Dermis microvascular lymphatic vessel endothelial cell (primary cell): ENCODE results near the gene LYZ. TPM values are rescaled to one million over a fixed set of nuclear protein-coding genes. Genes with fewer than 3 reads are reported as not detected.

Source experiments
- DNase-seq, 2 donors: peaks; one replicate each; pipeline versions ENCODE4 v3.0.0 to v3.0.0-alpha.2; 2010; ENCODE audit warnings: low read depth in 2 of 2
- total RNA-seq: library from RNA; depleted of rRNA; stranded (reverse); fragments of >200 nt; gene quantifications from 2 replicates; pipeline ENCODE4 v1.2.1, GENCODE V29; 2014

Gene LYZ
- total RNA-seq, 1 donor from 2014 or later = not detected

DNA sequence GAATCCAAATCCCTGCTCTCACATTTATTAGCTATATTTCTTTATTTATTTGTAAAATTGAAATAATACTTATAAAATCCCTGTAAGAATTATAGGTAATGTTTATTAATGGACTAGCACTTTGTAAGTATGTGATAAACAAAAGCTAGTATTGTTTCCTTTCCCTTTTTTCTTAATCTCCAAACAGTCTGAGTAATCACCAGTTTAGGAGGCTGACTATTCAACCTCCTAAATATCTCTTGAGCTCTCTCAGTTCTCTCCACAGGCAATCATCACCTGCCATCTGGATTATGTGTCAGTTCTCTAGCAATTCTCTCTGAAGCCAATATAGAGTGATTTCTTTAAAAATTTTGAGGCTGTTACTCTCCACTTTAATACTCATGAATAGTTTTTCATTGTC, 9.2 kb upstream of the LYZ start:
- no peak for DNase-seq

DNA sequence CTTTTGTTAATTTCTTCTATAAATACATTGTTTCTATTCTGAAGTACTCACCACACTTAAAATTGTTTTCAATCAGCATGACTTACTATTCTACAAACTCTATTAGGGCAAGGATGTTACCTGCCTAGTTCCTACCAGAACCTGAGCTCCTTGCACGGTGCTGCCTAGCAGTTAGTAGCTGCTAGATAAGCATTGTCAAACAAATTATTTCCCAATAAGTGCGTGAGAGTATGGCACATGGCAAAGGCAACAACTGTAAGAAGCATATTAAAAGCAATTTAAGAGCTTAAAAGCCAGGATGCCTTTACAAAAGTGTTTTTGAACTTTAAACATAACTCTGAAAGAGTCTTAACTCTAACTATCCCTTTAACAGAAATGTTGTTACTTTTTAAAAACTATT, 8.2 kb upstream of the LYZ start:
- no peak for DNase-seq

DNA sequence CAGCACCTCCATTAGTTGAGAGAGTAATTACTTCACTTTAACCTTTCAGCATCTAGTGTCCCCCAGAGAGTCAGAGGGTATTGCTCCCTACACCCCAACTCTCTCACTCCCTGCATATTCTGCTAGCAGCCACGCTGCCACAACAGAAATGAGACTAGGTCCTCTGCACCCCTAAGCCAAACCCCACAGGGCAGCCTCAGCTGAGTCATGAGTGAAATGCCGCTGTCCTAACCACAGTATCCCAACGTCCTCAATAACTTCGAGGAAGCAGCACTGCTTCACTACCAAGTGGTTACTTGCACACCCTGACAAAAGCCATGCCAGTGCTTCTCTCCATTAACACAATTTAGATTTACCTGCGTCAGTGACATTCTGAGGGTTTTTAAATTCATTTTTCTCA, 6.9 kb upstream of the LYZ start:
- no peak for DNase-seq

DNA sequence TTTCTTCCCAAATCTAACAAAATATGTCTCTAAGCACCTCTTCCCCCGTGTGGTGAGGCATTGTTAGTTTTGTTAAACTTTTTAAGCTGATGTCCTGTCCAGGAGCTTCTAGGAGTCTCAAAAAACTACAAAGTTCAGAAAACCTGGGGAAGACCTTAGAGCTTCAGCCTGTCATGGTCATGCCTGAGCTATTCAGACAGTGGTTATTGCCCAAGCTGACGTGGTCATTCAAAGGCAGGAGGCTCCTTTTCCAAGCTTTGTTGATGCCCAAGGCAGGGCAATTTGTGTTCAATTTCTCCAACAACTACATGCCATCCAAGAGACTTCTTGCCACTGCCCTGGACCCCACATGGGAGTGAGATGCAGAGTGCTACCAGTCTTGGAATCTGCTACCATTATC, 5.8 kb upstream of the LYZ start:
- DNase-seq = no peak

DNA sequence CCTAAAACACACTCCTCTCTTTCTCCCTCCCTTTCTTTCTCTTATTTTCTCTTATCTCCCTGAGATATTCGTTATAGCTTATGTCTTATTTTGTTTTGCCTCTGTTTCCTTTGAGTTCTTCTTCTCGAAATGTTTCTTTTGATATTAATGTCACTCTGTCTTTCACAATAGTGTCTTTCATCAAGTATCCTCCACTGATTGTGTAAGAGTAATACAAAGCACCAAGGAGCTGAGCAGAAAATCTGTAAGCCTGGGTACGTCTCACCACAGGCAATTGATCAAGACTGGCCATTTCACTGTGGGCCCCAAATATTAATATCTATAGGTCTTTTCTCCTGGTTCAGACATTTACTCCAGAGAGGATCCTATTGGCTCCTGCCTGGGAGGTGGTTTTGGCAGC, 4.8 kb upstream of the LYZ start:
- DNase-seq = no peak

DNA sequence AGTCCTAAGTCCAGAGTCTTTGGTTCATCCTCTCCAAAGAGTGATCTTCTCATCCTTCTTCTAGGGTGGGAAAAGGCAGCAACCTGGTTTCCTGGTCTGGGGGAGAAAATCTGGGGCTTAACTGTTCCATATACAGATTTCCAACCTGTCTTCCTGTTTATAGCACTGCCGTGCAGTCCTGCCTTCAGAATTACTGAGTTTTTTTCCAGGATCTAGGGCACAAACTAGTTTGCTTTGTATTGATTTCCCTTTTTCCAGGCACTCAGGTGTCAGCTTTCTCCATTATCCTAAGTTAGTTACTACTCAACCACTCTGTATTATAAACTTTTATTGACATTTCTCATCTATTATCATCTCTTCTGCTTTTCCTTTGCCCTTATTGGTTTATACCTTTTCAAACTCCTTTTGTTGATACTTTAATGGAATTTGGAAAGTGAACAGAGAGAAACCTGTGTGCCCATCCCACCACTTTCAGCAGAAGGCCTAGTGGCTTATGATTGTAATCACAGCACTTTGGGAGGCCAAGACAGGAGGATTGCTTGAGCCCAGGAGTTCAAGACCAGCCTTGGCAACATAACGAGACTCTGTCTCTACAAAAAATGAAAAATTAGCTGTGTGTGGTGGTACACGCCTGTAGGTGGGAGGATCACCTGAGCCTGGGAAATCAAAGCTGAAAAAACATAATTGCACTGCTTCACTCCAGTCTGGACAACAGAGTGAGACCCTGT, 4.1 kb upstream of the LYZ start:
- DNase-seq = no peak

DNA sequence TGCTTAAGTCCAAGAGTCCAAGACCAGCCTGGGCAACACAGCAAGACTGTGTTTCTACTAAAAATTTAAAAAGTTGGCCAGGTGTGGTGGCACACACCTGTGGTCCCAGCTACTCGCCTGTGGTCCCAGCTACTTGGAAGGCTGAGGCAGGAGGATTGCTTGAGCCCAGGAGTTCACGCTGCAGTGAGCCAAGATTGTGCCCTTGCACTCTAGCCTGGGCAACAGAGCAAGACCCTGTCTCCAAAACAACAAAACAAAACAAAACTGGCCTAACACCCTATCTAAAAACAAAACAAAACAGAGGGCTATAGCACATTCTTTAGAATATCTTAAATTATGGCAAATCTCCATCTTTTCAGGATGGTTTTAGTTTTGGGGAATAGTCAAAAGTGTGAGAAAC, 3.1 kb upstream of the LYZ start:
- no peak for DNase-seq

DNA sequence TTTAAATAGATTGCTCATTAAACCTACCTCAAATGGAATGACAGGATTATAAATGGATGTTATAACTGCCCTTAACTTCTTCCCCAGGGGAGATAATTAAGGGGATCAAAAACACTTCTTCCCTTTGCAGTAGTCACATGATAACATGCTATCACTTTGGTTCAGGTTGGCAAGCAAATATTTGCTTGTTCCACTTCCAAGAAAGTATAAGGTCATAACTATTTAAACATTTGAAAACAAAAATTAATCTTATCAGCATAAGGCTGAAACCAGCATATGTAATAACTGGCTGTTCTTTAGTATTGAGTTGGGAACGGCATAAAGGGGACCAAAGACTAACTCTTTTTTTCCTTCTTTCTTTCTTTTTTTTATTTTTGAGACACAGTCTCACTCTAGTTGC, 2.4 kb upstream of the LYZ start:
- DNase-seq = no peak

DNA sequence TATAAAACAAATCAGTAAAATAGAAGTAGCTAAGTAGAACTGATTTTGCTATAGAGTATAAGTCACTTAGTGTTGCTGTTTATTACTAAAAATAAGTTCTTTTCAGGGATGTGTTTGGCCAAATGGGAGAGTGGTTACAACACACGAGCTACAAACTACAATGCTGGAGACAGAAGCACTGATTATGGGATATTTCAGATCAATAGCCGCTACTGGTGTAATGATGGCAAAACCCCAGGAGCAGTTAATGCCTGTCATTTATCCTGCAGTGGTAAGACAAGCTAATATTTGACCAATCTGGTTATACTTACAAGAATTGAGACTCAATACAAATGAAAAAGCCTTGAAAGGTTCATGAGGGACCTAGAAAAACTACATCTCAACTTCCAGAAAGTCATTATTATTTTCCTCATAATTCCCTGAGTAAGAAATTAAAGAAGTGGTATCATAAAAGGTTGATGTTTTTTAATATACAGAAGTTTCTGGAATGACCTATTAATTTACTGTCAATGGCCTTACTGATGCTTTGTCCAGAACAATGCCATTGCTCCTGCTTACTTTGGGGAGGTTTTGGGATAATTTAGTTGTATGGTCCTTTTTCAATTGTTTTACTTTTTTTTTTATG, 1.9 kb downstream of the LYZ start:
- no peak for DNase-seq

DNA sequence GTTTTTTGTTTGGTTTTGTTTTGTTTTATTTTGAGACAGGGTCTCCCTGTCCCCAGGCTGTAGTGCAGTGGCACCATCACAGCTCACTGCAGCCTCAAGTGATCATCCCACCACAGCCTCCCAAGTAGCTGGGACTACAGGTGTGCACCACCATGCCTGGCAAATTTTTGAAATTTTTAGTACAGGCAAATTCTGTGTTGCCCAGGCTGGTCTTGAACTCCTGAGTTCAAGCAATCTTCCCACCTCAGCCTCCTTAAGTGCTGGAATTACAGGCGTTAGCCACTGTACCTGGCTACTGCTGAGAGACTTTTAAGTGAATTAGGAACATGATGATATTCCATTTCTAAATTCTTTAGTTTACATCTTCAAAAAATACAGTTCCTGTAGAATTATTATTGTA, 2.6 kb downstream of the LYZ start:
- DNase-seq = no peak

DNA sequence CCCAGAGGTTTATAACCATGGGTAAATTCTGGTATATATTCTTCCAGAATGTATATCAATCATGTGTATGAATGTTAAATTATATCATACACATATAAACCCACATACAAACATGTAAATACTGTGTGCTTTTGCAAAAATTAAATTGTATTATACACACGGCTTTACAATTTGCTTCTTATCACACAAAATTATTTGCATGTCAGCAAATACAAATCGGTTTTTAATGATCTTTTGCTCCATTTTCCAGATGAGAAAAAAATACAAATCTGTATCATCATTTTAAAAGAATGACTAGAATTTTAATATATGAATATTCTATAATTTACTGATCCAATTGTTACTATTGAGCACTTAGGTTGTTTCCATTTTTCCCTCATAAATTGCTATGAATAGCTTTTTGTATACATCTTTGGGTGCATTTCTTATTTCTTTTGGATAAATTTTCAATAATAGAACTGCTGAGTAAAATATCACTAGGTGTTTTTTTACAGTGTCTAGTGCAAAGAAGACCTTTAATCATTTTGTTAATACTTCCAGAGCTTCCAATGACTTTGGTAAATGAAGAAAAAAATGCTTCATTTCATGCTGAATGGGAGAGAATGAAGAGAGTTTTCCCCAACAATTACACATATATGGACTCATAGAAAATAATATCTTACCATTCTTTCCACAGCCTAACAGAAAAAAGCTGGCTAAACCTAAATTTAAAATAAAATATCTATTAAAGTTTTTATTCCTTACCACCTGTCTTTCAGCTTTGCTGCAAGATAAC, 3.5 kb downstream of the LYZ start:
- DNase-seq = no peak

DNA sequence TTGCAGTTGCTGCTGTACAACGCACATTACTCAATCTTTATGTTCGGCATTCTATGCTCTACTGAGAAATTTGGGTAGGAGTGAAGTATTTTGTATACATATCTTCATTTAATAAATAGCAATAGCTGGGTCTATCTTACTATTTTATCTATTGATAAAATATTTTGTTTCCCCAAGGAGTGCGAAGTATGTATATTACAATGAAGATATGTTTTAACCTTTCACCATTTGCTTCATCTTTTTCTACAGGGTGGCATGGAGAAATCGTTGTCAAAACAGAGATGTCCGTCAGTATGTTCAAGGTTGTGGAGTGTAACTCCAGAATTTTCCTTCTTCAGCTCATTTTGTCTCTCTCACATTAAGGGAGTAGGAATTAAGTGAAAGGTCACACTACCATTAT, 4.7 kb downstream of the LYZ start:
- DNase-seq = no peak

DNA sequence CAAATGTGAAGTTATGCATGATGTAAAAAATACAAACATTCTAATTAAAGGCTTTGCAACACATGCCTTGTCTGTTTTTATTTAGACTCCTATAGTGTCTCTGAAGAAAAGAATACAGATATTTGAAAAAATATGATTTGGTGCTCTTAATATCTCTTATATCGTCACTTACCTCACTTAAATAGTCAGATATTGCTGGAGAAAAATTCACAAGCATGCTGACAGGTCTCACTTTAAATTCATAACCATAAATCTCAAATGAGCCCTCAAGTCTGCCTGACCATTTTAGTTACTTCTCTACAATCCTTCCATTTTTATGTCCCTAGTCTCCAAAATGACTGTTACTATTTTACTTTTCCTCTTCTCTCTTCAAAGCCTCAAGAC, 6.0 kb downstream of the LYZ start:
- DNase-seq = no peak

DNA sequence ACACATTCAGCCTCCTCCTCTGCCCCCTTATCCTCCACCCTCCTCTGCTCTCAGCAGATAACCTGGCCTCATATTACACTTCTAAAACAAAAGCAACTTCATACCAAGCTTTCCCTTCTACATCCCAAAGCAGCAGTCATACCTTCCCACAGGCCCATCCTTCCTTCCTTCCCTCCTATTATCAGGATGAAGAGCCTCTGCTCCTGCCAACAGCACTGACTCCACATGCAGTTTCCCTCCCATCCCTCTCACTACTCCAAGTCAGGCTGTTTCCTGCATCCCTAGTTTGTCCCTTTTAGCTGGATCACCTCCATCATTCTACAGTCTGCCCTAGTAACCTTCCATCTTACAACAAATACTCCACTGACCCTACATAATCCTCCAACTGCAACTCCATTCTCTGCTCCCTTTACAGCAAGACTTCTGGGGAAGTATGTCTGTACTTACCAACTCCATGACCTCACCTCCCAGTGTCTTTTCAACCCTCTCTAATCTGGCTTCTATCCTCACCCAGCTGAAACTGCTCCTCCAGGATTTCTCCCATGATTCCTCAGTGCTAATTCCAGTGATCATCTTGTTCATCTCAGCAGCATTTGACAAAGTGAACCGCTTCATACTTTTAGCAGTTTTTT, 6.5 kb downstream of the LYZ start:
- no peak for DNase-seq

DNA sequence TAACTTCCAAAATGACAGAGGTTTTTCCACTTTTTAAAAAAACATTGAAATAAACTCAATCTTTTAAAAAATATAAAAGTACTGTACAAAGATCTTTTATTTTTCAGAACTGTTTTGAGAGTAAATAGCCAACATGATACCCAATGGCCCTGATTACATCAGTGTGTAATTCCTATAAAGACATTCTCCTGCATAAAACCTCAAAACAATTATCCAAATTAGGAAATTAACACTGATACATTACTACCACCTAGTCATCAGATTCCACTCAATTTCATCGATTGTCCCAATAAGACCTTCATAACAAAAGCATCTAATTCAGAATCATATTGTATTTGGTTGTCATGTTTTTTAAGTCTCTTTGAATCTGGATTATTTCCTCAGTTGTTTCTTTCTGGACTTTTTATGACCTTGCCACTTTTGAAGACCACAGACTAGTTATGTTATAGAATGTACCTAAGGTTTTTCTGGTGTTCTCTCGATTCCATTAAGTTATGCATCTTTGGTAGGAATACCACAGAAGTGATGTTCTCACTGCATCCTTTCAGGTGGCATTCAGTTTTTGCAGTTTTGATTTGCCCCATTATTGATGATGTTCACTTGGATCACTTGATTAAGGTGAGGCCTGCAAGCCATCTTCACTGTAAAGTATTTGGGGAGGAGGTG, 7.3 kb downstream of the LYZ start:
- DNase-seq = no peak

DNA sequence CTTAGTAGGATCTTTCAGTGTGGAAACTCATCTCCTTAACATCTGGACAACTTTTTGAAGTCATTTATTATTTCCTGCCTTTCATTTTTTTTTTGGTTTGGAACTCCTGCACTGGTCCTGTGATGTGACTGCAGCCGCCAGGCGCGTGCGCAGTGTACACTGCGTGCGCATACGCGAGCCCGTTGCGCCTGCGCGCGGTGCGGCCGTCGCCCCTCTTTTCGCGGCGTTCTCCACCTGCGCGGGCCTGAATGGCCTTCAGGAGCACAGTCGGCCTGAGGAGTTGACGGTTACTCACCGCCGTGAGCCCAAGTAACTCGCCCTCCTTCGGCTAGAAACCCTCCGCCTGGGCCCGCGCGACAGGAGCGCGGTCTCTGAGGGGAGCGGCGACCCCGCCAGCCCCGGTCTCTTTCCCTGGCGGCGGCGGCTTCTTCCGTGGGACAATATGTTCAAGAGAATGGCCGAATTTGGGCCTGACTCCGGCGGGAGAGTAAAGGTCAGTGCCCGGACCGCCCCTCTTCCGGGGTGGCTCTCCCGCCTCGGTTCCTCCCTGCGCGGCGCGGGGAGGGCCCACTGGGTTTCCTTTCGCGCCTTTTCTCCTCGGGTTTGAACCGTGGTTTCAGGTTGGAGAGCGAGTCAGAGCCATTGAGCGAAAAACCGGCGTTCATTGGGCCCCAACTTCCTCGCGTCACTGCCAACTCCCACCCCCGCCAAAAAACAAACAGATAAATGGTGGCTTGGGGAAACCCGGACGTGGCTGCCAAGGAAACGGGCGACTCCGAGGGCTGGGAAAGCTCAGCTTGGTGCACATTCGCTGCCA, 11.6 kb downstream of the LYZ start, which contains the start of gene YEATS4:
Gene YEATS4, plus strand, starts transcription at position 213 of the 817 bp plus-strand sequence. Its CDS starts 230 bp downstream, at position 443.
- peak; percentile 88 to 94 for DNase-seq

DNA sequence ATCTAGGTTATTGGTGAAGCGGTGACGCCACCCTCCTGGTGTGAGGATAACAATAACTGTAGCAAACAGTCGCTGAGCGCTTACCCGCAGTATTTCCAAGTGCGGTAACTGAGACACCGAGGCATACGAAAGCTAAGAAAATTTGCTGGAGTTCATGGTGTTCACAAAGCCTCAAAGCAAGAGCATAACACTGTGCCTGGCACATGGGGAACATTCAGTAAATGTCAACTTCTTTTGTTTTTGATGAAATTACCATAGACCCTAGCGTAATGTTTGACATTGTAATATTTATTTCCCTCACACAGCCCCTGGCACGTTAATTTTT, 12.1 kb downstream of the LYZ start:
- DNase-seq = no peak

DNA sequence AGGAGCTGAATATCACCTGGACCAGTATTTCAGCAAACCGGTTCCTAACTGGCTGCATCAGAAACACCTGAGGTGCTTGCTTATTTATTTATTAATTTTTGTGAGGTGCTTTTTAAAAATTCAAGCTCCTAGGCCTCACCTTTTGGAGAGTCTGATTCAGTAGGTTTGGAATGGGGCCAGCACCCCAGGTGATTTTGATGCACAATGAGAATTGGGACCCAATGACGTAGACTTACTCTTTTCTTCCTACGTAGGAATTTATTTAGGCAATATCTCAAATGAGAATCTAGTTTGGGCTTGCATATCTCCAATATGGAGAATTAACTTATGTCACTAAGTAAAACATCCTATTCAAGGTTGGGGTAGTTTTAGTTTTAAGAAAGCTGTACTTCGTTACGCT, 18.6 kb downstream of the LYZ start:
- DNase-seq = no peak

DNA sequence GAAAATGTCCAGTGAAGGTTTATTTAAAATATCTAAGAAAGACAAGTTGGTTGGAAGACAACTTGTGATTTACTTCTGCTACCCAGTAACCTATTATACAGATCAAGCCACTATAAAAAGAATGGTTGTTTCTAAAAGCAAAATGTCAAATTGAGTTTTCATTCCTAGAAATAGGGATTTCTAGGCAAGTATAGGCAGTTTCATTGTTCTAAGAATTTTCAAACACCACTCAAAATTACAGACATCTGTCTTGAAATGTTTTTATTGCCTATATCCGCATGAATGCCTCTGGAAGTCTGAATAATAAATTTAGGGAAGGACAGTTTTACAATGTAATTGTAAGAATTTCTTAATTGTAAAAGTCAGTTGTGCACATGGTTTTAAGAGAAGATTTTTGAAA, 20.0 kb downstream of the LYZ start:
- no peak for DNase-seq

DNA sequence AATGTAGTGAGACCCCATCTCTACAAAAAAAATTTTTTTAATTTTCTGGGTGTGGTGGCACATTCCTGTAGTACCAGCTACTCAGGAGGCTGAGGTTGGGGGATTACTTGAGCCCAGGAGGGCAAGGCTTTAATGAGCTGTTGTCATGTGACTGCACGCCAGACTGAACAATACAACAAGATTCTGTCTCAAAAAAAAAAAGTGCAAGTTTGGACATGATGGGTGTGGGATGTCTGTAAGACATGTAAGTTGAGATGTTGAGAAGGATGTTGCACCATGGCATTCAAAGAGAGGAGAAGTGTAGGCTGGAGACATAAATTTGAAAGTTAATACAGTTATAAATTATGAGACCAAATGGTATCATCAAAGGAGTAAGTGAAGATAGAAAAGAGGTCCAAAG, 34.9 kb downstream of the LYZ start:
- DNase-seq = no peak

DNA sequence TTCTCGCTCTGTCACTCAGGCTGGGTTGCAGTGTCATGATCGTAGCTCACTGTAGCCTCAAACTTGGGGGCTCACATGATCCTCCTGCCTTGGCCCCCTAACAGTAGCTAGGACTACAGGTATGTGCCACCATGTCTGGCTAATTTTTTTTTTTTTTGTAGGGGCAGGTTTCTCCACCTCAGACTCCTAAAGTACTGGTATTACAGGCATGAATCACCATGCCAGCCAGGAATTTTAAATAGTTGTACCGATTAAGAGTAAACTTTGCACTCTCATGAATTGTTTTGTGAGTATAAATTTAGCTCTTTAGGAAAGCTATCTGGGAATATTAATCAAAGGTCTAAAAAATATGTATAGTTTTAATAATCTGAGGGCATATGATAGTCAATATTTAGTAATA, 36.9 kb downstream of the LYZ start:
- no peak for DNase-seq
